Measurements from ENCODE around the gene KRI1. TPM values are rescaled to one million over a fixed set of nuclear protein-coding genes. Genes with fewer than 3 reads are reported as not detected.

KRI1 gene
- total and polyA plus RNA-seq, 4 donors = 4.6 to 14.1 (median 7.0) TPM

DNA sequence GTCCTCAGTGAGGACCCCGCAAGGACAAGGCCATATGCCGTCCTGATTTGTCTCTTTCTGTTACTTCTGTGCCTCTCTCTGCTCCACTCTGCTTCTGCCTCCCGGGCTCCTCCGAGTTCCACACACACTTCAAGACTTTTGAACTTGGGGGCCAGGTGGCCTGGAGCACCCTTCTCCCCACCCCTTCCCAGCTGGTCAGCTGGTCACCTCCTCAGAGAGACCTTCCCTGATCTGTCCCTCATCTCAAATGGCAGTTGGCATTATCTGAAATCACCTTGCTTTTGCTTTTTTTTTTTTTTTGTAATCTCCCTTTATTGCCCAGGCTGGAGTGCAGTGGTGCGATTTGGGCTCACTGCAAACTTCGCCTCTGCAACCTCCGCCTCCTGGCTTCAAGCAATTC is 46.4 kb downstream of the KRI1 start:
- no peak overlapping the region for H3K27ac ChIP-seq (ENCODE audit: low read depth in 1 of 2, low read length in 2 of 2)
- no peaks in the 10 kb centered on the region for H3K9me3 ChIP-seq (ENCODE audit: control insufficient read depth in 4 of 4, low read length in 3 of 4)
- peaks cover 2 to 22% (median 11%) of the 10 kb centered on the region in 4 donors for H3K4me1 ChIP-seq (ENCODE audit: control insufficient read depth in 4 of 4, insufficient read depth in 4 of 4, low read length in 3 of 4)
- no peak overlapping the region for H3K4me3 ChIP-seq (ENCODE audit: low read depth in 1 of 3, low read length in 3 of 3)
- 73% methylated on average over 7 of the region's 7 CpGs for WGBS
- H3K36me3 ChIP-seq (ENCODE audit: control insufficient read depth in 4 of 4, insufficient read depth in 3 of 4, low read depth in 1 of 4, low read length in 3 of 4) = no peaks in the 10 kb centered on the region
- H3K9ac ChIP-seq (ENCODE audit: low read depth in 1 of 2, low read length in 2 of 2) = no peak overlapping the region
- DNase-seq (ENCODE audit: low spot score) = no peak
- TF ChIP-seq HNF4A (conservative IDR thresholded peaks at IDR 0.05) (no peak), JUND (IDR thresholded peaks at IDR 0.05) (no peak), FOXA2 (IDR thresholded peaks at IDR 0.05) (no peak), YY1 (IDR thresholded peaks at IDR 0.05) (no peak), TAF1 (conservative IDR thresholded peaks at IDR 0.05) (no peak), RXRA (IDR thresholded peaks at IDR 0.05) (no peak), NR2F2 (IDR thresholded peaks at IDR 0.05) (no peak), SP1 (IDR thresholded peaks at IDR 0.05) (no peak), FOXA1 (IDR thresholded peaks at IDR 0.05) (no peak), GABPA (IDR thresholded peaks at IDR 0.05 in 1 of 2, conservative IDR thresholded peaks at IDR 0.05 in 1 of 2) (no peak), EGR1 (IDR thresholded peaks at IDR 0.05; ENCODE audit: low read depth in 2 of 2) (no peak)
- TF ChIP-seq, protein P1, sequence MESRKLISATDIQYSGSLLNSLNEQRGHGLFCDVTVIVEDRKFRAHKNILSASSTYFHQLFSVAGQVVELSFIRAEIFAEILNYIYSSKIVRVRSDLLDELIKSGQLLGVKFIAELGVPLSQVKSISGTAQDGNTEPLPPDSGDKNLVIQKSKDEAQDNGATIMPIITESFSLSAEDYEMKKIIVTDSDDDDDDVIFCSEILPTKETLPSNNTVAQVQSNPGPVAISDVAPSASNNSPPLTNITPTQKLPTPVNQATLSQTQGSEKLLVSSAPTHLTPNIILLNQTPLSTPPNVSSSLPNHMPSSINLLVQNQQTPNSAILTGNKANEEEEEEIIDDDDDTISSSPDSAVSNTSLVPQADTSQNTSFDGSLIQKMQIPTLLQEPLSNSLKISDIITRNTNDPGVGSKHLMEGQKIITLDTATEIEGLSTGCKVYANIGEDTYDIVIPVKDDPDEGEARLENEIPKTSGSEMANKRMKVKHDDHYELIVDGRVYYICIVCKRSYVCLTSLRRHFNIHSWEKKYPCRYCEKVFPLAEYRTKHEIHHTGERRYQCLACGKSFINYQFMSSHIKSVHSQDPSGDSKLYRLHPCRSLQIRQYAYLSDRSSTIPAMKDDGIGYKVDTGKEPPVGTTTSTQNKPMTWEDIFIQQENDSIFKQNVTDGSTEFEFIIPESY (IDR thresholded peaks at IDR 0.05) = no peak
- TF ChIP-seq, protein P2, sequence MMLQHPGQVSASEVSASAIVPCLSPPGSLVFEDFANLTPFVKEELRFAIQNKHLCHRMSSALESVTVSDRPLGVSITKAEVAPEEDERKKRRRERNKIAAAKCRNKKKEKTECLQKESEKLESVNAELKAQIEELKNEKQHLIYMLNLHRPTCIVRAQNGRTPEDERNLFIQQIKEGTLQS (IDR thresholded peaks at IDR 0.05) = no peak
- TF ChIP-seq, protein P3, sequence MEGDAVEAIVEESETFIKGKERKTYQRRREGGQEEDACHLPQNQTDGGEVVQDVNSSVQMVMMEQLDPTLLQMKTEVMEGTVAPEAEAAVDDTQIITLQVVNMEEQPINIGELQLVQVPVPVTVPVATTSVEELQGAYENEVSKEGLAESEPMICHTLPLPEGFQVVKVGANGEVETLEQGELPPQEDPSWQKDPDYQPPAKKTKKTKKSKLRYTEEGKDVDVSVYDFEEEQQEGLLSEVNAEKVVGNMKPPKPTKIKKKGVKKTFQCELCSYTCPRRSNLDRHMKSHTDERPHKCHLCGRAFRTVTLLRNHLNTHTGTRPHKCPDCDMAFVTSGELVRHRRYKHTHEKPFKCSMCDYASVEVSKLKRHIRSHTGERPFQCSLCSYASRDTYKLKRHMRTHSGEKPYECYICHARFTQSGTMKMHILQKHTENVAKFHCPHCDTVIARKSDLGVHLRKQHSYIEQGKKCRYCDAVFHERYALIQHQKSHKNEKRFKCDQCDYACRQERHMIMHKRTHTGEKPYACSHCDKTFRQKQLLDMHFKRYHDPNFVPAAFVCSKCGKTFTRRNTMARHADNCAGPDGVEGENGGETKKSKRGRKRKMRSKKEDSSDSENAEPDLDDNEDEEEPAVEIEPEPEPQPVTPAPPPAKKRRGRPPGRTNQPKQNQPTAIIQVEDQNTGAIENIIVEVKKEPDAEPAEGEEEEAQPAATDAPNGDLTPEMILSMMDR (IDR thresholded peaks at IDR 0.05; ENCODE audit: low read depth, low read length, missing input control) = no peak
- TF ChIP-seq, protein P4, sequence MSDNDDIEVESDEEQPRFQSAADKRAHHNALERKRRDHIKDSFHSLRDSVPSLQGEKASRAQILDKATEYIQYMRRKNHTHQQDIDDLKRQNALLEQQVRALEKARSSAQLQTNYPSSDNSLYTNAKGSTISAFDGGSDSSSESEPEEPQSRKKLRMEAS (IDR thresholded peaks at IDR 0.05) = no peak
- TF ChIP-seq, protein P5, sequence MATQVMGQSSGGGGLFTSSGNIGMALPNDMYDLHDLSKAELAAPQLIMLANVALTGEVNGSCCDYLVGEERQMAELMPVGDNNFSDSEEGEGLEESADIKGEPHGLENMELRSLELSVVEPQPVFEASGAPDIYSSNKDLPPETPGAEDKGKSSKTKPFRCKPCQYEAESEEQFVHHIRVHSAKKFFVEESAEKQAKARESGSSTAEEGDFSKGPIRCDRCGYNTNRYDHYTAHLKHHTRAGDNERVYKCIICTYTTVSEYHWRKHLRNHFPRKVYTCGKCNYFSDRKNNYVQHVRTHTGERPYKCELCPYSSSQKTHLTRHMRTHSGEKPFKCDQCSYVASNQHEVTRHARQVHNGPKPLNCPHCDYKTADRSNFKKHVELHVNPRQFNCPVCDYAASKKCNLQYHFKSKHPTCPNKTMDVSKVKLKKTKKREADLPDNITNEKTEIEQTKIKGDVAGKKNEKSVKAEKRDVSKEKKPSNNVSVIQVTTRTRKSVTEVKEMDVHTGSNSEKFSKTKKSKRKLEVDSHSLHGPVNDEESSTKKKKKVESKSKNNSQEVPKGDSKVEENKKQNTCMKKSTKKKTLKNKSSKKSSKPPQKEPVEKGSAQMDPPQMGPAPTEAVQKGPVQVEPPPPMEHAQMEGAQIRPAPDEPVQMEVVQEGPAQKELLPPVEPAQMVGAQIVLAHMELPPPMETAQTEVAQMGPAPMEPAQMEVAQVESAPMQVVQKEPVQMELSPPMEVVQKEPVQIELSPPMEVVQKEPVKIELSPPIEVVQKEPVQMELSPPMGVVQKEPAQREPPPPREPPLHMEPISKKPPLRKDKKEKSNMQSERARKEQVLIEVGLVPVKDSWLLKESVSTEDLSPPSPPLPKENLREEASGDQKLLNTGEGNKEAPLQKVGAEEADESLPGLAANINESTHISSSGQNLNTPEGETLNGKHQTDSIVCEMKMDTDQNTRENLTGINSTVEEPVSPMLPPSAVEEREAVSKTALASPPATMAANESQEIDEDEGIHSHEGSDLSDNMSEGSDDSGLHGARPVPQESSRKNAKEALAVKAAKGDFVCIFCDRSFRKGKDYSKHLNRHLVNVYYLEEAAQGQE (IDR thresholded peaks at IDR 0.05) = no peak
- H3K27me3 ChIP-seq (ENCODE audit: control insufficient read depth in 4 of 4, insufficient read depth in 4 of 4, low read length in 3 of 4) = peaks cover 0 to 13% (median 3%) of the 10 kb centered on the region in 4 donors
